Neural cell (in vitro differentiated cells): Measurements from ENCODE around the gene SMIM13. TPM values are rescaled to one million over a fixed set of nuclear protein-coding genes. Genes with fewer than 3 reads are reported as not detected.
"Not testable (repeated sequence)": the region's sequence is repeated elsewhere in the genome, so short reads cannot be mapped to it uniquely, and the experiment has no call there.

Source experiments
- H2AFZ ChIP-seq: fragments of 200-600, 300-800 bp; sonication (generic), shearing (Covaris generic); 2 replicates; pipeline ENCODE4 v1.6.0; 2014; ENCODE audit warnings: low read depth, mild to moderate bottlenecking, antibody characterized with exemption, low read length, moderate library complexity
- H3F3A ChIP-seq: fragments of 200-600 bp; shearing (Covaris generic); 2 replicates; pipeline ENCODE4 v1.6.1; 2016; ENCODE audit warnings: mild to moderate bottlenecking, moderate library complexity, mixed read lengths, antibody characterized with exemption, low read length; ENCODE audit not compliant: insufficient read depth, poor library complexity, severe bottlenecking
- H3K27ac ChIP-seq: fragments of 200-600, 300-800 bp; sonication (generic), shearing (Covaris generic); 2 replicates; pipeline ENCODE4 v1.5.1; 2014; ENCODE audit warnings: mild to moderate bottlenecking, low read length, moderate library complexity
- H3K27me3 ChIP-seq: fragments of 300-800, 200-600 bp; sonication (generic), shearing (Covaris generic); 2 replicates; pipeline ENCODE4 v1.6.0; 2014; ENCODE audit warnings: mild to moderate bottlenecking, low read depth, low read length, moderate library complexity; ENCODE audit not compliant: insufficient read depth
- H3K36me3 ChIP-seq: fragments of 300-800, 200-600 bp; sonication (generic), shearing (Covaris generic); 2 replicates; pipeline ENCODE4 v1.5.1; 2014; ENCODE audit warnings: mild to moderate bottlenecking, antibody characterized with exemption, low read length, moderate library complexity; ENCODE audit not compliant: insufficient read depth
- H3K4me2 ChIP-seq: fragments of 300-800, 200-600 bp; sonication (generic), shearing (Covaris generic); 2 replicates; pipeline ENCODE4 v1.6.0; 2014; ENCODE audit warnings: mild to moderate bottlenecking, low read length
- H3K4me3 ChIP-seq: fragments of 300-800, 200-600 bp; sonication (generic), shearing (Covaris generic); 2 replicates; pipeline ENCODE4 v1.5.1; 2014; ENCODE audit warnings: mild to moderate bottlenecking, low read length, moderate library complexity
- H3K79me2 ChIP-seq: fragments of 200-600 bp; shearing (Covaris generic); replicated peaks from 2 replicates; pipeline ENCODE4 v1.6.0; 2014; ENCODE audit warnings: mild to moderate bottlenecking, low read length, moderate library complexity; ENCODE audit not compliant: insufficient read depth
- H3K9ac ChIP-seq: fragments of 300-800, 200-600 bp; sonication (generic), shearing (Covaris generic); 2 replicates; pipeline ENCODE4 v1.6.1; 2016; ENCODE audit warnings: mild to moderate bottlenecking, low read length, mixed read lengths
- H3K9me2 ChIP-seq: fragments of 200-600 bp; shearing (Covaris generic); 2 replicates; pipeline ENCODE4 v1.6.1; 2016; ENCODE audit warnings: mild to moderate bottlenecking, low read length, mixed read lengths; ENCODE audit not compliant: insufficient read depth
- H3K9me3 ChIP-seq: fragments of 200-600, 300-800 bp; sonication (generic), shearing (Covaris generic); 2 replicates; pipeline ENCODE4 v1.6.1; 2016; ENCODE audit warnings: mild to moderate bottlenecking, mixed run types, low read length, moderate library complexity, mixed read lengths
- H4K20me1 ChIP-seq: fragments of 200-600 bp; shearing (Covaris generic); 2 replicates; pipeline ENCODE4 v1.6.1; 2016; ENCODE audit warnings: mild to moderate bottlenecking, mixed run types; ENCODE audit not compliant: insufficient read depth
- EP300 ChIP-seq: fragments of 450-650 bp; conservative IDR thresholded peaks from 2 replicates; pipeline ENCODE4 v1.6.1; 2014; ENCODE audit warnings: antibody characterized with exemption, mild to moderate bottlenecking, moderate library complexity; ENCODE audit not compliant: poor library complexity, severe bottlenecking
- EZH2 ChIP-seq: fragments of 200-600, 300-800 bp; shearing (Covaris generic), sonication (generic); IDR thresholded peaks from 2 replicates; pipeline ENCODE4 v1.6.1; 2014; ENCODE audit warnings: antibody characterized with exemption, low read length, borderline replicate concordance, mild to moderate bottlenecking; ENCODE audit not compliant: insufficient read depth, poor library complexity, severe bottlenecking
- MXI1 ChIP-seq: fragments of 450-650 bp; conservative IDR thresholded peaks from 2 replicates; pipeline ENCODE4 v1.6.1; 2014; ENCODE audit warnings: antibody characterized with exemption, mild to moderate bottlenecking; ENCODE audit not compliant: poor library complexity, severe bottlenecking
- POLR2AphosphoS5 ChIP-seq: IDR thresholded peaks from 2 replicates; pipeline ENCODE4 v1.6.1; 2012
- RAD21 ChIP-seq: fragments of 450-650 bp; conservative IDR thresholded peaks from 2 replicates; pipeline ENCODE4 v1.6.1; 2014; ENCODE audit warnings: antibody characterized with exemption, mild to moderate bottlenecking, moderate library complexity
- SMC3 ChIP-seq: fragments of 450-650 bp; conservative IDR thresholded peaks from 2 replicates; pipeline ENCODE4 v1.6.1; 2014; ENCODE audit warnings: antibody characterized with exemption, mild to moderate bottlenecking, moderate library complexity; ENCODE audit not compliant: poor library complexity
- TAF1 ChIP-seq: IDR thresholded peaks from 2 replicates; pipeline ENCODE4 v1.6.1; 2012; ENCODE audit warnings: low read depth
- polyA plus RNA-seq: library from polyadenylated mRNA; depleted of rRNA; stranded (reverse); fragments of >200 nt; gene quantifications from 2 replicates; pipeline ENCODE4 v1.2.3, GENCODE V29; 2014
- TF ChIP-seq, protein P1 (sequence below): IDR thresholded peaks from 2 replicates; pipeline ENCODE4 v1.6.1; 2012; ENCODE audit warnings: borderline replicate concordance
- TF ChIP-seq, protein P2 (sequence below): fragments of 450-650 bp; IDR thresholded peaks from 2 replicates; pipeline ENCODE4 v1.5.1; 2014; ENCODE audit warnings: antibody characterized with exemption, mild to moderate bottlenecking, moderate library complexity; ENCODE audit not compliant: poor library complexity, severe bottlenecking

SMIM13 gene
- polyA plus RNA-seq, 1 donor from 2014 or later: 51.0 TPM

DNA sequence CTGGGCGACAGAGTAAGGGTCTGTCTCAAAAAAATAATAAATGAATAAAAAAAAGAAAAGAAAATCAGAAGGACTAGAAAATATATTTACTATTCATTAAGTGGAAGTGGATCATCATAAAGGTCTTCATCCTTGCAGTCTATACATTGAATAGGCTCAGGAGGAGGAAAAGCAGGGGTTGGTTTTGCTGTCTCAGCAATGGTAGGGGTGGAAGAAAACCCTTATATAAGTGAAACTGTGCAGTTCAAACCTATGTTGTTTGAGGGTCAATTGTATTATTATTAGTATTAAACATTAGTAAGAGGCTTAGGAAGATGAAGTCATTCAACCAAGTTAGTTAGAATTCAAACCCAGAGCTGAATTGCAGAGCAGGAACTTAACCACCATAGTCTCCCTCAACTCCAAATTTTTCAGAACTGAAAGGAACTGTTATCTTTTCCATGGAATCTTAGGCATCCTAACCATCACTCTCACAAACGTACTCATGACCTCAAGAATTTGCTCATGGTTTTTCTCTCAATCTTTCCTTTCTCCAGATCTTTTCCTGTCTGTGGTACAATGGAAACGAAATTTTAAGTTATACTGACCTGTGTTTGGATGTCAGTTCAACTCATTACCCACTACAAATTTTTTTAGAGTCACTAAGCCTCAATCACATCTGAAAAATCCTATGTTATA, 7.7 kb upstream of the SMIM13 start:
- Histone ChIP-seq H3K36me3 (no peaks in the 10 kb centered on the region), H3K9me2 (no peaks in the 10 kb centered on the region), H3K4me2 (no peak overlapping the region), H2AFZ (no peak overlapping the region), H3K9me3 (no peaks in the 10 kb centered on the region), H3K9ac (no peak overlapping the region), H3K27ac (no peak overlapping the region), H3F3A (no peaks in the 10 kb centered on the region), H3K4me3 (no peak overlapping the region), H3K79me2 (no peaks in the 10 kb centered on the region), H3K27me3 (no peaks in the 10 kb centered on the region), H4K20me1 (no peaks in the 10 kb centered on the region)
- TF ChIP-seq SMC3: no peak
- no peak for TF ChIP-seq EP300
- no peak for TF ChIP-seq POLR2AphosphoS5
- TF ChIP-seq TAF1: no peak
- TF ChIP-seq, protein P1, sequence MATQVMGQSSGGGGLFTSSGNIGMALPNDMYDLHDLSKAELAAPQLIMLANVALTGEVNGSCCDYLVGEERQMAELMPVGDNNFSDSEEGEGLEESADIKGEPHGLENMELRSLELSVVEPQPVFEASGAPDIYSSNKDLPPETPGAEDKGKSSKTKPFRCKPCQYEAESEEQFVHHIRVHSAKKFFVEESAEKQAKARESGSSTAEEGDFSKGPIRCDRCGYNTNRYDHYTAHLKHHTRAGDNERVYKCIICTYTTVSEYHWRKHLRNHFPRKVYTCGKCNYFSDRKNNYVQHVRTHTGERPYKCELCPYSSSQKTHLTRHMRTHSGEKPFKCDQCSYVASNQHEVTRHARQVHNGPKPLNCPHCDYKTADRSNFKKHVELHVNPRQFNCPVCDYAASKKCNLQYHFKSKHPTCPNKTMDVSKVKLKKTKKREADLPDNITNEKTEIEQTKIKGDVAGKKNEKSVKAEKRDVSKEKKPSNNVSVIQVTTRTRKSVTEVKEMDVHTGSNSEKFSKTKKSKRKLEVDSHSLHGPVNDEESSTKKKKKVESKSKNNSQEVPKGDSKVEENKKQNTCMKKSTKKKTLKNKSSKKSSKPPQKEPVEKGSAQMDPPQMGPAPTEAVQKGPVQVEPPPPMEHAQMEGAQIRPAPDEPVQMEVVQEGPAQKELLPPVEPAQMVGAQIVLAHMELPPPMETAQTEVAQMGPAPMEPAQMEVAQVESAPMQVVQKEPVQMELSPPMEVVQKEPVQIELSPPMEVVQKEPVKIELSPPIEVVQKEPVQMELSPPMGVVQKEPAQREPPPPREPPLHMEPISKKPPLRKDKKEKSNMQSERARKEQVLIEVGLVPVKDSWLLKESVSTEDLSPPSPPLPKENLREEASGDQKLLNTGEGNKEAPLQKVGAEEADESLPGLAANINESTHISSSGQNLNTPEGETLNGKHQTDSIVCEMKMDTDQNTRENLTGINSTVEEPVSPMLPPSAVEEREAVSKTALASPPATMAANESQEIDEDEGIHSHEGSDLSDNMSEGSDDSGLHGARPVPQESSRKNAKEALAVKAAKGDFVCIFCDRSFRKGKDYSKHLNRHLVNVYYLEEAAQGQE: no peak
- TF ChIP-seq EZH2: no peak
- no peak for TF ChIP-seq RAD21
- TF ChIP-seq, protein P2, sequence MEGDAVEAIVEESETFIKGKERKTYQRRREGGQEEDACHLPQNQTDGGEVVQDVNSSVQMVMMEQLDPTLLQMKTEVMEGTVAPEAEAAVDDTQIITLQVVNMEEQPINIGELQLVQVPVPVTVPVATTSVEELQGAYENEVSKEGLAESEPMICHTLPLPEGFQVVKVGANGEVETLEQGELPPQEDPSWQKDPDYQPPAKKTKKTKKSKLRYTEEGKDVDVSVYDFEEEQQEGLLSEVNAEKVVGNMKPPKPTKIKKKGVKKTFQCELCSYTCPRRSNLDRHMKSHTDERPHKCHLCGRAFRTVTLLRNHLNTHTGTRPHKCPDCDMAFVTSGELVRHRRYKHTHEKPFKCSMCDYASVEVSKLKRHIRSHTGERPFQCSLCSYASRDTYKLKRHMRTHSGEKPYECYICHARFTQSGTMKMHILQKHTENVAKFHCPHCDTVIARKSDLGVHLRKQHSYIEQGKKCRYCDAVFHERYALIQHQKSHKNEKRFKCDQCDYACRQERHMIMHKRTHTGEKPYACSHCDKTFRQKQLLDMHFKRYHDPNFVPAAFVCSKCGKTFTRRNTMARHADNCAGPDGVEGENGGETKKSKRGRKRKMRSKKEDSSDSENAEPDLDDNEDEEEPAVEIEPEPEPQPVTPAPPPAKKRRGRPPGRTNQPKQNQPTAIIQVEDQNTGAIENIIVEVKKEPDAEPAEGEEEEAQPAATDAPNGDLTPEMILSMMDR: no peak
- TF ChIP-seq MXI1: no peak

DNA sequence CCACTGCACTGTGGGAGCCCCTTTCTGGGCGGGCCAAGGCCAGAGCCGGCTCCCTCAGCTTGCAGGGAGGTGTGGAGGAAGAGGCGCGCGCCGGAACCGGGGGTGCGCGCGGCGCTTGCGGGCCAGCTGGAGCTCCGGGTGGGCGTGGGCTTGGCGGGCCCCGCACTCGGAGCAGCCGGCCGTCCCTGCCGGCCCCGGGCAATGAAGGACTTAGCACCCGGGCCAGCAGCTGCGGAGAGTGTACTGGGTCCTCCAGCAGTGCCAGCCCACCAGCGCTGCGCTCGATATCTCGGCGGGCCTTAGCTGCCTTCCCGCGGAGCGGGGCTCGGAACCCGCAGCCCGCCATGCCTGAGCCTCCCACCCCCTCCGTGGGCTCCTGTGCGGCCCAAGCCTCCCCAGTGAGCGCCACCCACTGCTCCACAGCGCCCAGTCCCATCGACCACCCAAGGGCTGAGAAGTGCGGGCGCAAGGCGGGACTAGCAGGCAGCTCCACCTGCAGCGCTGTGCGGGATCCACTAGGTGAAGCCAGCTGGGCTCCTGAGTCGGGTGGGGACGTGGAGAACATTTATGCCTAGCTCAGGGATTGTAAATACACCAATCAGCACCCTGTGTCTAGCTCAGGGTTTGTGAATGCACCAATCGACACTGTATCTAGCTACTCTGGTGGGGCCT, 6.4 kb upstream of the SMIM13 start:
- not testable (repeated sequence) for H3K36me3 ChIP-seq, H3K9ac ChIP-seq, H3F3A ChIP-seq, H3K9me2 ChIP-seq, H3K79me2 ChIP-seq, H3K27me3 ChIP-seq, H2AFZ ChIP-seq, H3K9me3 ChIP-seq, H3K4me3 ChIP-seq, H3K27ac ChIP-seq, H3K4me2 ChIP-seq, H4K20me1 ChIP-seq
